NCI-H1105 treated with DMSO at 0.1 percent for 48 hours (cell line): ENCODE data around the gene SH3PXD2B.
"Not testable (repeated sequence)": the region's sequence is repeated elsewhere in the genome, so short reads cannot be mapped to it uniquely, and the experiment has no call there.

Experiments
- DNase-seq: peaks from one replicate; lab custom pipeline; 2025; lab: John Stamatoyannopoulos, UW

SH3PXD2B gene

GRCh38 chr5:172417983-172418630 lies 36.2 kb downstream of the SH3PXD2B start:
- DNase-seq = no peak

GRCh38 chr5:172417130-172417841 lies 37.0 kb downstream of the SH3PXD2B start:
- no peak for DNase-seq

- no peak for DNase-seq
Measured at GRCh38 chr5:172415362-172416275, 38.7 kb downstream of the SH3PXD2B start.

- DNase-seq = no peak
Measured at GRCh38 chr5:172414531-172415361, 39.6 kb downstream of the SH3PXD2B start.

GRCh38 chr5:172413601-172414171 lies 40.6 kb downstream of the SH3PXD2B start:
- no peak for DNase-seq

- DNase-seq = no peak
Measured at GRCh38 chr5:172412724-172413286, 41.5 kb downstream of the SH3PXD2B start.

GRCh38 chr5:172411484-172412072 lies 42.7 kb downstream of the SH3PXD2B start:
- no peak for DNase-seq

- DNase-seq = no peak
Measured at GRCh38 chr5:172410662-172411483, 43.5 kb downstream of the SH3PXD2B start.

GRCh38 chr5:172410160-172410559 lies 44.2 kb downstream of the SH3PXD2B start:
- DNase-seq = no peak

GRCh38 chr5:172409477-172409876 lies 44.8 kb downstream of the SH3PXD2B start:
- DNase-seq = not testable (repeated sequence)

- no peak for DNase-seq
Measured at GRCh38 chr5:172407822-172408221, 46.5 kb downstream of the SH3PXD2B start.

- DNase-seq = no peak
Measured at GRCh38 chr5:172407241-172407691, 47.1 kb downstream of the SH3PXD2B start.

- DNase-seq = no peak
Measured at GRCh38 chr5:172405226-172406107, 48.9 kb downstream of the SH3PXD2B start.

- DNase-seq = no peak
Measured at GRCh38 chr5:172404746-172405145, 49.6 kb downstream of the SH3PXD2B start.

- no peak for DNase-seq
Measured at GRCh38 chr5:172403817-172404216, 50.5 kb downstream of the SH3PXD2B start.

- DNase-seq = no peak
Measured at GRCh38 chr5:172403189-172403796, 51.0 kb downstream of the SH3PXD2B start.

- no peak for DNase-seq
Measured at GRCh38 chr5:172402531-172403188, 51.7 kb downstream of the SH3PXD2B start.

GRCh38 chr5:172402031-172402430 lies 52.3 kb downstream of the SH3PXD2B start:
- DNase-seq = not testable (repeated sequence)
